Esophagus squamous epithelium (tissue), 5 donors: ENCODE measurements around the gene FOXK1. TPM values are rescaled to one million over a fixed set of nuclear protein-coding genes. Genes with fewer than 3 reads are reported as not detected.

Experiments used
- DNase-seq: peaks from one replicate; lab custom pipeline; 2025; lab: John Stamatoyannopoulos, UW
- H3K27ac ChIP-seq, 4 donors: fragments of 200-600 bp; sonication (generic); one replicate each; pipeline ENCODE4 v1.5.1; 2016 to 2019; ENCODE audit warnings: mild to moderate bottlenecking in 1 of 4
- H3K27me3 ChIP-seq, 4 donors: fragments of 200-600 bp; sonication (generic); 1 replicate in 3 of 4; 2 replicates in 1 of 4; pipeline versions ENCODE4 v1.5.1 to v1.6.0; 2017 to 2021; ENCODE audit warnings: antibody characterized with exemption in 1 of 4
- H3K36me3 ChIP-seq, 3 donors: fragments of 200-600 bp; sonication (generic); one replicate each; pipeline ENCODE4 v1.5.1; 2016 to 2019
- H3K4me1 ChIP-seq, 3 donors: fragments of 200-600 bp; sonication (generic); one replicate each; pipeline ENCODE4 v1.5.1; 2017 to 2019
- H3K4me3 ChIP-seq, 4 donors: fragments of 200-600 bp; sonication (generic); 1 replicate in 3 of 4; 2 replicates in 1 of 4; pipeline ENCODE4 v1.5.1; 2016 to 2019; ENCODE audit warnings: mild to moderate bottlenecking in 2 of 4, moderate library complexity in 1 of 4
- H3K9me3 ChIP-seq, 3 donors: fragments of 200-600 bp; sonication (generic); one replicate each; pipeline ENCODE4 v1.5.1; 2016 to 2019
- POLR2A ChIP-seq, 4 donors: fragments of 450-650 bp; IDR thresholded peaks; one replicate each; pipeline ENCODE4 v1.6.1; 2017; ENCODE audit warnings: antibody characterized with exemption in 4 of 4, mild to moderate bottlenecking in 4 of 4, moderate library complexity in 3 of 4
- WGBS, 2 donors: methylation state at CpG; one replicate each; pipeline ENCODE4 v1.1.5; 2018; 5-methylcytosine and 5-hydroxymethylcytosine counted together
- intact Hi-C: fragments of 100-400 bp; cut with DNase I; formaldehyde crosslinking; loops from one replicate; pipeline ENCODE4 v1.15.0; 2022
- total RNA-seq, 4 donors: library from RNA; depleted of rRNA; stranded (reverse); fragments of >200 nt; gene quantifications; one replicate each; pipeline ENCODE4 v1.1.0, GENCODE V29; 2016
- TF ChIP-seq, protein P1 (sequence below), 6 experiments: fragments of 450-650 bp in 4 of 6; fragments of 200-600 bp in 2 of 6; sonication (generic) in 2 of 6; IDR thresholded peaks; one replicate each; pipeline ENCODE4 v1.5.1; 2016 to 2019; ENCODE audit warnings: antibody characterized with exemption in 6 of 6, mild to moderate bottlenecking in 4 of 6, moderate library complexity in 4 of 6
- donor health status: DM: yes; HTN: yes; CAD: no.

The FOXK1 gene
- total RNA-seq, 4 donors from 2014 or later = 11.9 to 25.7 (median 15.9) TPM

GRCh38 chr7:4774007-4774406 is 91.9 kb downstream of the FOXK1 start:
- no peak for DNase-seq
- H3K4me3 ChIP-seq = no peak overlapping the region

GRCh38 chr7:4774658-4775249 is 92.7 kb downstream of the FOXK1 start:
- TF ChIP-seq, protein P1, sequence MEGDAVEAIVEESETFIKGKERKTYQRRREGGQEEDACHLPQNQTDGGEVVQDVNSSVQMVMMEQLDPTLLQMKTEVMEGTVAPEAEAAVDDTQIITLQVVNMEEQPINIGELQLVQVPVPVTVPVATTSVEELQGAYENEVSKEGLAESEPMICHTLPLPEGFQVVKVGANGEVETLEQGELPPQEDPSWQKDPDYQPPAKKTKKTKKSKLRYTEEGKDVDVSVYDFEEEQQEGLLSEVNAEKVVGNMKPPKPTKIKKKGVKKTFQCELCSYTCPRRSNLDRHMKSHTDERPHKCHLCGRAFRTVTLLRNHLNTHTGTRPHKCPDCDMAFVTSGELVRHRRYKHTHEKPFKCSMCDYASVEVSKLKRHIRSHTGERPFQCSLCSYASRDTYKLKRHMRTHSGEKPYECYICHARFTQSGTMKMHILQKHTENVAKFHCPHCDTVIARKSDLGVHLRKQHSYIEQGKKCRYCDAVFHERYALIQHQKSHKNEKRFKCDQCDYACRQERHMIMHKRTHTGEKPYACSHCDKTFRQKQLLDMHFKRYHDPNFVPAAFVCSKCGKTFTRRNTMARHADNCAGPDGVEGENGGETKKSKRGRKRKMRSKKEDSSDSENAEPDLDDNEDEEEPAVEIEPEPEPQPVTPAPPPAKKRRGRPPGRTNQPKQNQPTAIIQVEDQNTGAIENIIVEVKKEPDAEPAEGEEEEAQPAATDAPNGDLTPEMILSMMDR (IDR thresholded peaks at IDR 0.05) = no peak
- no peak for TF ChIP-seq POLR2A (IDR thresholded peaks at IDR 0.05)
- Histone ChIP-seq H3K4me3 (peak overlapping the region; percentile 84 to 94 (median 89)), H3K36me3 (peaks cover 0 to 14% (median 0%) of the 10 kb centered on the region in 3 donors), H3K9me3 (no peaks in the 10 kb centered on the region), H3K4me1 (peaks cover 14 to 43% (median 21%) of the 10 kb centered on the region in 3 donors), H3K27ac (peak overlapping the region; percentile 93 to 94 (median 93)), H3K27me3 (no peaks in the 10 kb centered on the region)
- intact Hi-C loops = no loop called here
- WGBS, 2 donors = 11 to 30% methylated on average over 4 to 11 of the region's 24 CpGs
- DNase-seq = no peak

More at GRCh38 chr7:4774007-4774406, 91.9 kb downstream of the FOXK1 start:
- Histone ChIP-seq H3K27me3 (no peaks in the 10 kb centered on the region), H3K27ac (peak overlapping the region in 1 of 4 donors; percentile 94), H3K36me3 (peaks cover 0 to 16% (median 0%) of the 10 kb centered on the region in 3 donors), H3K4me1 (peaks cover 14 to 43% (median 21%) of the 10 kb centered on the region in 3 donors), H3K9me3 (no peaks in the 10 kb centered on the region)
- WGBS, 2 donors = 82 to 83% methylated on average over 12 of the region's 12 CpGs
- intact Hi-C loops = no loop called here
- TF ChIP-seq POLR2A (IDR thresholded peaks at IDR 0.05) = no peak
- TF ChIP-seq, protein P1 (IDR thresholded peaks at IDR 0.05) = no peak

DNA sequence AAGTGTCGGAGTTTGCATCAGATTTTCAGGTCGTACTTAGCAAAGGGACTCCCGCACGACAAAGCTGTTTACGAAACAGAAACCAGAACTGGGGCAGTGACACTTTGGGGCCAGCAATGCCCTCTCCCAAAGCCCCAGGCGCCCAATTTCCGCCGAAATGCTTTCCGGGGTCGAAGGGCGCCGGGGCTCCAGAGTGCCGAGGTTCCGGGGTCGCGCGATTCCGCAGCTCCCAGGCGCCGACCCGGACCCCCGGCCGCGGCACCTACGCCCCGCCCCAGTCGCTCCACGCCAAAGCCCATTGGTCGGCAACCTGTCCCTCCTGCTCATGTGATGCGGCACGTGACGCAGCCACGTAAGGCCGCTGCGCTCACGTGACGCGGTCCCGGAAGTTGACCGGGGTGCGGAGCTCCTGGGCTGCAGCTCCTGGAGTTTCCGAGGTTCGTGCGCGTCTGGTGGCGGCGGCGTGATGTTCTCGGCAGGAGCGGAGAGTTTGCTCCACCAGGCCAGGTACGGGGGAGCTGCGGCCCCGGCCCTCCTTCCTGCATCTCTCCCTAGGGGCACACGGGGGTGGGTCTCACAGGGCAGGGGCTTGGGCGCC is 93.3 kb downstream of the FOXK1 start, which contains the start of gene AP5Z1:
TSS of gene AP5Z1 (plus strand) at position 374 of the 598 bp plus-strand sequence. CDS start at position 467, 93 bp downstream.
- Histone ChIP-seq H3K9me3 (no peaks in the 10 kb centered on the region), H3K4me1 (peaks cover 14 to 43% (median 21%) of the 10 kb centered on the region in 3 donors), H3K27ac (peak within 1 kb of the TSS; percentile 93 to 94 (median 93)), H3K27me3 (no peaks in the 10 kb centered on the region), H3K4me3 (peak within 1 kb of the TSS; percentile 84 to 94 (median 89)), H3K36me3 (peaks cover 0 to 20% (median 0%) of the 10 kb centered on the region in 3 donors)
- intact Hi-C loops = no loop called here
- WGBS, 2 donors = 0% methylated on average over 1 to 13 of the region's 55 CpGs
- DNase-seq = peak; percentile 80
- TF ChIP-seq POLR2A (IDR thresholded peaks at IDR 0.05) = peak in 3 of 4 donors; percentile 91 to 93 (median 93)
- TF ChIP-seq, protein P1 (IDR thresholded peaks at IDR 0.05) = peak in 1 of 6 experiments; percentile 28

GRCh38 chr7:4775848-4776623 is 93.9 kb downstream of the FOXK1 start:
- H3K36me3 ChIP-seq = peaks cover 0 to 27% (median under 1%) of the 10 kb centered on the region in 3 donors
- peaks cover 14 to 43% (median 21%) of the 10 kb centered on the region in 3 donors for H3K4me1 ChIP-seq
- H3K4me3 ChIP-seq = peak overlapping the region; percentile 84 to 94 (median 89)
- no peaks in the 10 kb centered on the region for H3K27me3 ChIP-seq
- H3K9me3 ChIP-seq = no peaks in the 10 kb centered on the region
- intact Hi-C loops = no loop called here
- peak overlapping the region; percentile 93 to 94 (median 93) for H3K27ac ChIP-seq
- DNase-seq = no peak
- TF ChIP-seq POLR2A (IDR thresholded peaks at IDR 0.05) = no peak
- TF ChIP-seq, protein P1 (IDR thresholded peaks at IDR 0.05) = no peak
- 15 to 21% methylated on average over 15 to 25 of the region's 32 CpGs for WGBS, 2 donors
